CMK (cell line): ENCODE data around the gene C3orf18.

Source experiments
- DNase-seq: peaks from one replicate; pipeline ENCODE4 v3.0.0-alpha.2; 2010; ENCODE audit warnings: low read depth

C3orf18 gene

GRCh38 chr3:50551054-50551659, 16.4 kb downstream of the C3orf18 start:
- no peak for DNase-seq

- no peak for DNase-seq
Observed at GRCh38 chr3:50550079-50550736, 17.3 kb downstream of the C3orf18 start.

- DNase-seq, result no peak
Observed at GRCh38 chr3:50549226-50549625, 18.3 kb downstream of the C3orf18 start.

- DNase-seq, result no peak
Observed at GRCh38 chr3:50545781-50546180, 21.8 kb downstream of the C3orf18 start.

- no peak for DNase-seq
Observed at GRCh38 chr3:50542177-50543034, 25.1 kb downstream of the C3orf18 start.

- peak; percentile 69 for DNase-seq
Observed at GRCh38 chr3:50539356-50540286, 27.9 kb downstream of the C3orf18 start.

- DNase-seq, result no peak
Observed at GRCh38 chr3:50537421-50538129, 30.0 kb downstream of the C3orf18 start.

- DNase-seq, result no peak
Observed at GRCh38 chr3:50536471-50537180, 30.9 kb downstream of the C3orf18 start.

- no peak for DNase-seq
Observed at GRCh38 chr3:50534681-50535330, 32.7 kb downstream of the C3orf18 start.

- DNase-seq, result no peak
Observed at GRCh38 chr3:50533807-50534461, 33.6 kb downstream of the C3orf18 start.

GRCh38 chr3:50533316-50533715, 34.2 kb downstream of the C3orf18 start:
- no peak for DNase-seq

GRCh38 chr3:50532062-50532705, 35.4 kb downstream of the C3orf18 start:
- DNase-seq, result no peak

- DNase-seq, result no peak
Observed at GRCh38 chr3:50531201-50531600, 36.3 kb downstream of the C3orf18 start.

- no peak for DNase-seq
Observed at GRCh38 chr3:50530001-50530970, 37.3 kb downstream of the C3orf18 start.

- DNase-seq, result peak; percentile 72
Observed at GRCh38 chr3:50525987-50526386, 41.6 kb downstream of the C3orf18 start.

GRCh38 chr3:50525191-50525910, 42.2 kb downstream of the C3orf18 start:
- no peak for DNase-seq

GRCh38 chr3:50524746-50525145, 42.8 kb downstream of the C3orf18 start:
- no peak for DNase-seq
